Measurements from ENCODE around the gene OR2AT4. TPM values are rescaled to one million over a fixed set of nuclear protein-coding genes. Genes with fewer than 3 reads are reported as not detected.

OR2AT4 gene
- total and polyA plus RNA-seq, 10 donors, result not detected

DNA sequence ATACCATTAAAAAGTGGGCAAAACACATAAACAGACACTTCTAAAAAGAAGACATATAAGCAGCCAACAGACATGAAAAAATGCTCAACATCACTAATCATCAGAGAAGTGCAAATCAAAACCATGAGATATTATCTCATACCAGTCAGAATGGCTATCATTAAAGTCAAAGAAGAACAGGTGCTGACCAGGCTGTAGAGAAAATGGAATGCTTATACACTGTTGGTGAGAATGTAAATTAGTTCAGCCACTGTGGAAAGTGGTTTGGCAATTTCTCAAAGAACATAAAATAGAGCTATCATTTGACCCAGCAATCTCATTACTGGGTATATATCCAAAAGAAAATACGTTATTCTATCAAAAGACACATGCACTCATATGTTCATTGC is 13.5 kb downstream of the OR2AT4 start:
- H3K27ac ChIP-seq, result no peak overlapping the region
- TF ChIP-seq, protein P1, sequence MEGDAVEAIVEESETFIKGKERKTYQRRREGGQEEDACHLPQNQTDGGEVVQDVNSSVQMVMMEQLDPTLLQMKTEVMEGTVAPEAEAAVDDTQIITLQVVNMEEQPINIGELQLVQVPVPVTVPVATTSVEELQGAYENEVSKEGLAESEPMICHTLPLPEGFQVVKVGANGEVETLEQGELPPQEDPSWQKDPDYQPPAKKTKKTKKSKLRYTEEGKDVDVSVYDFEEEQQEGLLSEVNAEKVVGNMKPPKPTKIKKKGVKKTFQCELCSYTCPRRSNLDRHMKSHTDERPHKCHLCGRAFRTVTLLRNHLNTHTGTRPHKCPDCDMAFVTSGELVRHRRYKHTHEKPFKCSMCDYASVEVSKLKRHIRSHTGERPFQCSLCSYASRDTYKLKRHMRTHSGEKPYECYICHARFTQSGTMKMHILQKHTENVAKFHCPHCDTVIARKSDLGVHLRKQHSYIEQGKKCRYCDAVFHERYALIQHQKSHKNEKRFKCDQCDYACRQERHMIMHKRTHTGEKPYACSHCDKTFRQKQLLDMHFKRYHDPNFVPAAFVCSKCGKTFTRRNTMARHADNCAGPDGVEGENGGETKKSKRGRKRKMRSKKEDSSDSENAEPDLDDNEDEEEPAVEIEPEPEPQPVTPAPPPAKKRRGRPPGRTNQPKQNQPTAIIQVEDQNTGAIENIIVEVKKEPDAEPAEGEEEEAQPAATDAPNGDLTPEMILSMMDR (IDR thresholded peaks at IDR 0.05 in 8 of 11, conservative IDR thresholded peaks at IDR 0.05 in 3 of 11), result no peak
- H3K4me1 ChIP-seq, result no peaks in the 10 kb centered on the region
- H3K4me3 ChIP-seq, result no peak overlapping the region
- WGBS, 5 donors, result 48 to 81% (median 75%) methylated on average over 1 of the region's 1 CpG
- DNase-seq, result no peak
- no peaks in the 10 kb centered on the region for H3K9me3 ChIP-seq
- peaks cover 0 to 34% (median 0%) of the 10 kb centered on the region in 7 donors for H3K27me3 ChIP-seq (replicated peaks in 1 of 7)
- H3K36me3 ChIP-seq, result no peaks in the 10 kb centered on the region
- intact Hi-C loops (cut with DNase I; ENCODE audit: low total_unique reads), result no loop called here

DNA sequence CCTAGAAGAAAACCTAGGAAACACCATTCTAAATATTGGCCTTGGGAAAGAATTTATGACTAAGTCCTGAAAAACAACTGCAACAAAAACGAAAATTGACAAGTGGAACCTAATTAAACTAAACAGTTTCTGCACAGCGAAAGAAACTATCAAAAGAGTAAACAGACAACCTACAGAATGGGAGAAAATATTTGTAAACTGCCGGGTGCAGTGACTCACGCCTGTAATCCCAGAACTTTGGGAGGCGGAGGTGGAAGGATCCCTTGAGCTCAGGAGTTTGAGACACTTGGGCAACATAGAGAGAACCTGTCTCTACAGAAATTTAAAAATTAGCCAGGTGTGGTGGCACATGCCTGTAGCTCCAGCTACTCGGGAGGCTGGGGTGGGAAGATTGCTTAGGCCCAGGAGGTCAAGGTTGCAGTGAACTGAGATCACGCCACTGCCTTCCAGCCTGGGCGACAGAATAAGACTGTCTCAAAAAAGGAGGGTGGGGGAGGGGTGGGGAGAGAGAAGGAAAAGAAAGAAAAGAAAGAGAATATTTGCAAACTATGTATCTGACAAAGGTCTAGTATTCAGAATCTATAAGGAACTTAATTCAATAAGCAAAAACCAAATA is 14.0 kb downstream of the OR2AT4 start:
- H3K9me3 ChIP-seq, result no peaks in the 10 kb centered on the region
- TF ChIP-seq, protein P1 (IDR thresholded peaks at IDR 0.05 in 8 of 11, conservative IDR thresholded peaks at IDR 0.05 in 3 of 11), result no peak
- TF ChIP-seq POLR2A (IDR thresholded peaks at IDR 0.05), result no peak
- no peak for TF ChIP-seq POLR2AphosphoS5 (IDR thresholded peaks at IDR 0.05)
- no peak overlapping the region for H3K4me3 ChIP-seq
- intact Hi-C loops (cut with DNase I; ENCODE audit: low total_unique reads), result no loop called here
- DNase-seq, result no peak
- no peaks in the 10 kb centered on the region for H3K36me3 ChIP-seq
- H3K4me1 ChIP-seq, result no peaks in the 10 kb centered on the region
- H3K27me3 ChIP-seq (replicated peaks in 1 of 7), result peaks cover 0 to 39% (median 0%) of the 10 kb centered on the region in 7 donors
- 77 to 87% (median 85%) methylated on average over 8 of the region's 8 CpGs for WGBS, 5 donors
- H3K27ac ChIP-seq, result no peak overlapping the region

DNA sequence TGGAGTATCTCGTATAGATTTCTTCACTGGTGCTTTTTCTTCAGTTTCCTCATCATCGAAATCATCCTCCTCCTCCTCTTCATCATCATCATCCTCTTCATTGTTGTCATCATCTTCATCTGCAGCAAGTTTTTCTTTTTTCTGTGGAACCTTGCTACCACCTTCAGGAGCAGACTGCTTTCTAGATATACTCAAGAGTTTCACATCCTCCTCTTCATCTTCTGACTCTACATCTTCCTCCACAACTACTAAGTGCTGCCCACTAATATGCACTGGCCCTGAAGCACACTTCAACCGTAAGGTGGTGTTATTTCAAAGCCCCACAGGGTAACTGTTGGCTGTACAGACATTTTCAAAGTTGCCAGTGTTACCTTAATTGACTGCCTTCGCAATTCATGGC is 17.1 kb downstream of the OR2AT4 start:
- TF ChIP-seq POLR2AphosphoS5 (IDR thresholded peaks at IDR 0.05) (no peak), POLR2A (IDR thresholded peaks at IDR 0.05) (no peak)
- TF ChIP-seq, protein P1 (IDR thresholded peaks at IDR 0.05 in 8 of 11, conservative IDR thresholded peaks at IDR 0.05 in 3 of 11), result no peak
- H3K9me3 ChIP-seq, result no peaks in the 10 kb centered on the region
- WGBS, 5 donors, result 81 to 92% (median 83%) methylated on average over 4 of the region's 4 CpGs
- peaks cover 0 to 34% (median 0%) of the 10 kb centered on the region in 7 donors for H3K27me3 ChIP-seq (replicated peaks in 1 of 7)
- H3K27ac ChIP-seq, result no peak overlapping the region
- H3K4me3 ChIP-seq, result no peak overlapping the region
- intact Hi-C loops (cut with DNase I; ENCODE audit: low total_unique reads), result no loop called here
- no peaks in the 10 kb centered on the region for H3K4me1 ChIP-seq
- no peaks in the 10 kb centered on the region for H3K36me3 ChIP-seq
- no peak for DNase-seq

DNA sequence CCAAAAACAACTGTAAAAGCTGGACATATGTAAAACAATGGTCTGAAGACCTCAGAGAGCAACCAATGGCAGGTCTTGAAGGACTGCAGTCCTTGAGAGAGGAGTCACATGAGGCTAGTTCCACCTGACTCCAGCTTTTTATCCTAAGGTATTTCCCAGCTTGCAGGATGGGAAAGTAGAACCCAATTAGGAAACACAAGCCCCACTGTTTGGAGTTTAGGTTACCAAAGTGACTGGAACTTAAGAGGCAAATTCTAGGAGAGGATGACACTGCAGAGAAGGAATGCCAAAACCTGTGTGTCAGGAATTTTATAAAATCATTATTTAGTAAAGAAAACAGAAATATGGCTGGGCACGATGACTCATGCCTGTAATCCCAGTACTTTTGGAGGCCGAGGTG is 18.4 kb downstream of the OR2AT4 start:
- no peak for DNase-seq
- WGBS, 5 donors, result 84 to 94% (median 92%) methylated on average over 2 of the region's 2 CpGs
- H3K4me1 ChIP-seq, result no peaks in the 10 kb centered on the region
- H3K27ac ChIP-seq, result no peak overlapping the region
- intact Hi-C loops (cut with DNase I; ENCODE audit: low total_unique reads), result no loop called here
- TF ChIP-seq POLR2AphosphoS5 (IDR thresholded peaks at IDR 0.05) (no peak), POLR2A (IDR thresholded peaks at IDR 0.05) (no peak)
- TF ChIP-seq, protein P1 (IDR thresholded peaks at IDR 0.05 in 8 of 11, conservative IDR thresholded peaks at IDR 0.05 in 3 of 11), result no peak
- no peaks in the 10 kb centered on the region for H3K36me3 ChIP-seq
- no peaks in the 10 kb centered on the region for H3K9me3 ChIP-seq
- no peak overlapping the region for H3K4me3 ChIP-seq
- peaks cover 0 to 32% (median 0%) of the 10 kb centered on the region in 7 donors for H3K27me3 ChIP-seq (replicated peaks in 1 of 7)
